K562 (cell line): ENCODE results near the gene KCNJ11. TPM values are rescaled to one million over a fixed set of nuclear protein-coding genes. Genes with fewer than 3 reads are reported as not detected.

Experiments
- BHLHE40 ChIP-seq: IDR thresholded peaks from 2 replicates; pipeline ENCODE4 v1.6.1; 2011; ENCODE audit warnings: low read length, improper control_type of control experiment
- EGR1 ChIP-seq: fragments of 450-650 bp; conservative IDR thresholded peaks from 2 replicates; pipeline ENCODE4 v1.6.1; 2017; ENCODE audit warnings: mild to moderate bottlenecking
- ETV6 ChIP-seq, 3 experiments: fragments of 150-350 bp in 1 of 3; sonication (generic) in 1 of 3; formaldehyde crosslinking in 1 of 3; IDR thresholded peaks; 2 replicates each; pipeline versions ENCODE4 v1.6.1 to v1.8.0; 2014 to 2022; ENCODE audit warnings: borderline replicate concordance in 2 of 3, low read depth in 2 of 3, antibody characterized with exemption in 1 of 3, low read length in 1 of 3, mild to moderate bottlenecking in 1 of 3, missing genetic modification reagents in 1 of 3
- FOXM1 ChIP-seq, 2 experiments: fragments of 450-650 bp in 1 of 2; sonication (generic) in 1 of 2; formaldehyde crosslinking in 1 of 2; IDR thresholded peaks; 2 replicates each; pipeline versions ENCODE4 v1.6.1 to v1.9.0; 2017 to 2022; ENCODE audit warnings: low read depth in 2 of 2, mild to moderate bottlenecking in 2 of 2, missing genetic modification reagents in 1 of 2, moderate library complexity in 1 of 2
- HDAC3 ChIP-seq: fragments of 450-650 bp; IDR thresholded peaks from 2 replicates; pipeline ENCODE4 v1.6.1; 2018; ENCODE audit warnings: borderline replicate concordance, mild to moderate bottlenecking, moderate library complexity; ENCODE audit not compliant: partially characterized antibody
- KHSRP ChIP-seq: fragments of 450-650 bp; IDR thresholded peaks from 2 replicates; pipeline ENCODE4 v1.6.1; 2017
- MYC ChIP-seq, 2 experiments: fragments of 250-450 bp in 1 of 2; sonication (Bioruptor Pico) in 1 of 2; IDR thresholded peaks; 2 replicates each; pipeline versions ENCODE4 v1.5.1 to v1.6.1; 2012 to 2021; ENCODE audit warnings: low read depth in 2 of 2, borderline replicate concordance in 1 of 2, improper control_type of control experiment in 1 of 2, low read length in 1 of 2, mild to moderate bottlenecking in 1 of 2, moderate library complexity in 1 of 2
- PRPF4 ChIP-seq: fragments of 200-400 bp; formaldehyde crosslinking; IDR thresholded peaks from one replicate; pipeline ENCODE4 v1.6.1; 2017; ENCODE audit warnings: low read length, low read depth, mild to moderate bottlenecking; ENCODE audit not compliant: insufficient read depth, poor library complexity, severe bottlenecking
- RAD21 ChIP-seq, 2 experiments: fragments of 250-450 bp in 1 of 2; fragments of 450-650 bp in 1 of 2; sonication (Bioruptor Pico) in 1 of 2; formaldehyde crosslinking in 1 of 2; IDR thresholded peaks in 1 of 2; conservative IDR thresholded peaks in 1 of 2; 2 replicates each; pipeline versions ENCODE4 v1.4.0 to v1.8.0; 2020 to 2022; ENCODE audit warnings: mild to moderate bottlenecking in 2 of 2, moderate library complexity in 1 of 2
- SMAD1 ChIP-seq: fragments of 150-350 bp; IDR thresholded peaks from 2 replicates; pipeline ENCODE4 v1.6.1; 2014; ENCODE audit warnings: low read length, low read depth; ENCODE audit not compliant: partially characterized antibody
- TOE1 ChIP-seq, 2 experiments: fragments of 450-650 bp in 1 of 2; sonication (generic) in 1 of 2; formaldehyde crosslinking in 1 of 2; IDR thresholded peaks; 2 replicates each; pipeline versions ENCODE4 v1.7.1 to v1.8.0; 2016 to 2022; ENCODE audit warnings: borderline replicate concordance in 2 of 2, mild to moderate bottlenecking in 2 of 2, antibody characterized with exemption in 1 of 2, inconsistent platforms in 1 of 2, low read depth in 1 of 2, missing genetic modification reagents in 1 of 2, moderate library complexity in 1 of 2
- ZBTB7A ChIP-seq: IDR thresholded peaks from 2 replicates; pipeline ENCODE4 v1.6.1; 2011; ENCODE audit warnings: low read depth, mild to moderate bottlenecking, low read length, moderate library complexity, borderline replicate concordance; ENCODE audit not compliant: control insufficient read depth
- polyA plus RNA-seq, 8 experiments: library from polyadenylated mRNA; depleted of rRNA in 4 of 8; stranded (reverse) in 5 of 8; unstranded in 3 of 8; fragments of >200 nt; fragmentation: Nextera tagmentation in 2 of 8; fragmentation: Illumina TruSeq in 1 of 8; extraction: Ambion mirVana in 2 of 8; extraction: Trizol in 1 of 8; gene quantifications; 2 replicates each; pipeline versions ENCODE4 v1.2.1 to v1.2.3, GENCODE V29; 2011 to 2014; ENCODE audit warnings: inconsistent platforms in 1 of 8, missing spikeins in 1 of 8
- total RNA-seq, 7 experiments: library from RNA; depleted of rRNA in 6 of 7; stranded (reverse); fragments of >200 nt in 6 of 7; fragmentation: Illumina TruSeq in 2 of 7; extraction: Trizol in 2 of 7; gene quantifications; 2 replicates each; pipeline versions ENCODE4 v1.2.1 to v1.2.3, GENCODE V29; 2011 to 2021; ENCODE audit warnings: low replicate concordance in 1 of 7
- TF ChIP-seq, protein P1 (sequence below): sonication (generic); formaldehyde crosslinking; IDR thresholded peaks from 2 replicates; pipeline ENCODE4 v1.9.0; 2022; ENCODE audit warnings: mild to moderate bottlenecking, missing genetic modification reagents
- TF ChIP-seq, protein P2 (sequence below): sonication (generic); formaldehyde crosslinking; IDR thresholded peaks from 2 replicates; pipeline ENCODE4 v1.8.0; 2022; ENCODE audit warnings: mild to moderate bottlenecking, missing genetic modification reagents
- TF ChIP-seq, protein P3 (sequence below), 2 experiments: fragments of 450-650 bp; conservative IDR thresholded peaks; 2 replicates each; pipeline ENCODE4 v1.6.1; 2017; ENCODE audit warnings: mild to moderate bottlenecking in 2 of 2, moderate library complexity in 2 of 2

Gene KCNJ11
- total and polyA plus RNA-seq, 9 of the 15 experiments (the other 6 are each of a cell fraction or from before 2014, with no cell fraction given): 0.54 to 3.7 (median 0.86) TPM; not detected in 2

DNA sequence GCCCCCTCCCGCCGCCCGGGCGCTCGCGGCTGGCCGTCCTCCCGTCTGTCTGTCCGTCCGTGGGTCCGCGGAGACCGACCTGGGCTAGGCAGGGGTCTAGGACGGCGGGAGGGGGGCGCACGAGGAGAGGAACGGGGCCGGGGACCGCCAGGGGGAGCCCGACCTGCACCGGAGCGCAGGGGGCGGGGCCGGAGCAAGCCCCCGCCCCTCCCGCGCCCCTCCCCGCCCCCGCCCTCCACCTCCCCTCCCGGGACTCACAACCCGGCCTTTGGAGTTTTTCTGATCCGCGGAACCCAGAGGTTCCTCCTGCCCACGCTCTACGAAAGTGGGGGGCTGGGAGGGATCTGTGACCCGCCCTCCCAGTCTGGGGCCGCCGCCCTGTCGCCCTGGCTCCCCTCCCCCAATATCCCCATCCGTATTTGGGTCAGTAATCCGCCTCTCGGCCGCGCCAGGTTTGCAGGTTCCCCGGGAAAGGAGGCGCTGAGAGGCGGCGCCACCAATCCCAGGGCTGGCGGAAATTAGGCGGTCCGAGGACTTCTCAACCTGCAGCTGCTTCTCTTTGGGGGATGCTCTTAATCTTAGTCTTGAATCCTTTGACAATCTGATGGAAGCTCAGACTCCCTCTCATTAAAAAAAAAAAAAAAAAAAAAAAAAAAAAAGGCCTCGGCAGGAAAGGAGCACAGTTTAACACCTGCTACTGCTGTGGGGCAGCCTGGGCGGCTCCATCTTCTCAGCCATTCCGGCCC, 925 bp upstream of the KCNJ11 start (continued):
- TF ChIP-seq ETV6 (IDR thresholded peaks at IDR 0.05; ENCODE audit: borderline replicate concordance in 1 of 2, low read depth in 2 of 2, low read length in 1 of 2) (no peak), ETV6 (CRISPR knock-in tag; IDR thresholded peaks at IDR 0.05; ENCODE audit: borderline replicate concordance) (0 out of 2 replicates have a peak, but pooled peaks have one; percentile 33), FOXM1 (IDR thresholded peaks at IDR 0.05; ENCODE audit: low read depth) (peak; percentile 56; the same call in 1 of the 2 replicates), FOXM1 (CRISPR knock-in tag; IDR thresholded peaks at IDR 0.05; ENCODE audit: low read depth) (no peak), TOE1 (IDR thresholded peaks at IDR 0.05; ENCODE audit: borderline replicate concordance) (peak; percentile 86), TOE1 (CRISPR knock-in tag; IDR thresholded peaks at IDR 0.05; ENCODE audit: borderline replicate concordance, low read depth) (no peak), PRPF4 (no peak), KHSRP (no peak), MYC (IDR thresholded peaks at IDR 0.05; ENCODE audit: low read depth, low read length) (peak; percentile 51; the same call in 1 of the 2 replicates), MYC (CRISPR knock-in tag; IDR thresholded peaks at IDR 0.05; ENCODE audit: borderline replicate concordance, low read depth) (no peak), RAD21 (CRISPR knock-in tag; conservative IDR thresholded peaks at IDR 0.05 in 1 of 2, IDR thresholded peaks at IDR 0.05 in 1 of 2) (peak; percentile 17 to 23; a peak in 2 of 4 replicates), BHLHE40 (no peak), SMAD1 (no peak), HDAC3 (peak; percentile 83), EGR1 (peak; percentile 62), ZBTB7A (peak; percentile 94)
- TF ChIP-seq, protein P1, sequence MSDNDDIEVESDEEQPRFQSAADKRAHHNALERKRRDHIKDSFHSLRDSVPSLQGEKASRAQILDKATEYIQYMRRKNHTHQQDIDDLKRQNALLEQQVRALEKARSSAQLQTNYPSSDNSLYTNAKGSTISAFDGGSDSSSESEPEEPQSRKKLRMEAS (CRISPR knock-in tag): peak; percentile 84
- TF ChIP-seq, protein P2, sequence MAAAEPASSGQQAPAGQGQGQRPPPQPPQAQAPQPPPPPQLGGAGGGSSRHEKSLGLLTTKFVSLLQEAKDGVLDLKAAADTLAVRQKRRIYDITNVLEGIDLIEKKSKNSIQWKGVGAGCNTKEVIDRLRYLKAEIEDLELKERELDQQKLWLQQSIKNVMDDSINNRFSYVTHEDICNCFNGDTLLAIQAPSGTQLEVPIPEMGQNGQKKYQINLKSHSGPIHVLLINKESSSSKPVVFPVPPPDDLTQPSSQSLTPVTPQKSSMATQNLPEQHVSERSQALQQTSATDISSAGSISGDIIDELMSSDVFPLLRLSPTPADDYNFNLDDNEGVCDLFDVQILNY (CRISPR knock-in tag): no peak
- TF ChIP-seq, protein P3, sequence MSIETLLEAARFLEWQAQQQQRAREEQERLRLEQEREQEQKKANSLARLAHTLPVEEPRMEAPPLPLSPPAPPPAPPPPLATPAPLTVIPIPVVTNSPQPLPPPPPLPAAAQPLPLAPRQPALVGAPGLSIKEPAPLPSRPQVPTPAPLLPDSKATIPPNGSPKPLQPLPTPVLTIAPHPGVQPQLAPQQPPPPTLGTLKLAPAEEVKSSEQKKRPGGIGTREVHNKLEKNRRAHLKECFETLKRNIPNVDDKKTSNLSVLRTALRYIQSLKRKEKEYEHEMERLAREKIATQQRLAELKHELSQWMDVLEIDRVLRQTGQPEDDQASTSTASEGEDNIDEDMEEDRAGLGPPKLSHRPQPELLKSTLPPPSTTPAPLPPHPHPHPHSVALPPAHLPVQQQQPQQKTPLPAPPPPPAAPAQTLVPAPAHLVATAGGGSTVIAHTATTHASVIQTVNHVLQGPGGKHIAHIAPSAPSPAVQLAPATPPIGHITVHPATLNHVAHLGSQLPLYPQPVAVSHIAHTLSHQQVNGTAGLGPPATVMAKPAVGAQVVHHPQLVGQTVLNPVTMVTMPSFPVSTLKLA (conservative IDR thresholded peaks at IDR 0.05): peak in 1 of 2 experiments; percentile 32; a peak in 1 of 4 replicates
- TF ChIP-seq, all 486 proteins: peak for 33
